GM12891 (cell line): Measurements from ENCODE around the gene SHLD1.

ENCODE experiments used
- POLR2A ChIP-seq: IDR thresholded peaks from 2 replicates; pipeline ENCODE4 v1.6.1; 2011; ENCODE audit warnings: low read depth, low read length, control low read depth
- POLR2AphosphoS5 ChIP-seq: IDR thresholded peaks from 2 replicates; pipeline ENCODE4 v1.6.1; 2011; ENCODE audit warnings: low read depth, low read length, control low read depth
- TAF1 ChIP-seq: IDR thresholded peaks from 2 replicates; pipeline ENCODE4 v1.6.1; 2011; ENCODE audit warnings: low read depth, low read length, control low read depth

DNA sequence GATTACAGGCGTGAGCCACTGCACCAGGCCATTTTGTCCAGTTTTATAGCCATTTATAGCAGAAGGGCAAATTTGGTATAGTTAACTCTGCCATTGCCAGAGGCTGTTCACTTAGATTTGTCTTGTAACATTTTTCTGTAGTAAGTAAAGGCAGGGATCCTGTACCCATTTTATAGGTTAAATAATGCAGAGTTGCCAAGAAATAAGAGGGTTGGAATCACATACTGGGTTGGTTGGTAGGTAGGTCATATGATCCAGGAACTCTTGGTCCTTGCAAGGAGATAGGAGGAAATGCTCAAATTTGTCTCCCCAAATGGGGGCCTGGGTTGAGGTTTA lies 68.1 kb downstream of the SHLD1 start:
- TF ChIP-seq POLR2A (no peak), TAF1 (no peak), POLR2AphosphoS5 (no peak)
